ENCODE measurements around the gene RAB24. TPM values are rescaled to one million over a fixed set of nuclear protein-coding genes. Genes with fewer than 3 reads are reported as not detected.
"Not testable (repeated sequence)": the region's sequence is repeated elsewhere in the genome, so short reads cannot be mapped to it uniquely, and the experiment has no call there.

Gene RAB24
- total RNA-seq, 1 donor from 2014 or later: 22.2 TPM

- DNase-seq (ENCODE audit: low read depth, low spot score): no peak
Observed at GRCh38 chr5:177296581-177296980, 6.9 kb downstream of the RAB24 start.

DNA sequence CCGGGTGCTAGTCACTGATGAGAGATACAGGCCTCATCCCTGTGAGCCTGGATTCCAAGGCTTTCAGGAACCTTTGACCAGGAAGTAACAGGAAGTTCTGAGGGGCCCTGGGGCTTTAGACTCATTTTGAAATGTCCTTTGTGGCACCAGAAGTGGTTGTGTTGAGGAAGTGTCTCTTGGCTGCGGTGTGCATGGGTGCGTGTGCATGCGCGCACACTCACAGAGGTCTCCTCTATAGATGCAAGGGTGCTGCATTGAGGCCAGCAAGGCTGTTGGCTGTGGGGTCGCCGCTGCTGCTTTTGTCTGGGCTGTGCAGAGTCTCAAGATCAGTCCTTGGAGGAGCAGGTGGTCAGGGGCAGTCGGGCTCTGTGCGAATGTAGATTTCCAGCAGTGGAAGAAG is 7.6 kb downstream of the RAB24 start:
- no peak for DNase-seq (ENCODE audit: low read depth, low spot score)

DNA sequence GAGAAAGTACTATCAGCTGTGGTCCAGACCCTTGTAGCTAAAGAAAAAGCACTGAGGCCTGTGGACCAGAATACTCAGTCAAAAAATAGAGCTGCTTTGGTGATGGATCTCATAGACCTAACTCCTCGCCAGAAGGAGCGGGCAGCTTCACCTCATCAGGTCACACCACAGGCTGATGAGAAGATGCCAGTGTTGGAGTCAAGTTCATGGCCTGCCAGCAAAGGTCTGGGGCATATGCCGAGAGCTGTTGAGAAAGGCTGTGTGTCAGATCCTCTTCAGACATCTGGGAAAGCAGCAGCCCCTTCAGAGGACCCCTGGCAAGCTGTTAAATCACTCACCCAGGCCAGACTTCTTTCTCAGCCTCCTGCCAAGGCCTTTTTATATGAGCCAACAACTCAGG is 8.9 kb downstream of the RAB24 start:
- no peak for DNase-seq (ENCODE audit: low read depth, low spot score)

DNA sequence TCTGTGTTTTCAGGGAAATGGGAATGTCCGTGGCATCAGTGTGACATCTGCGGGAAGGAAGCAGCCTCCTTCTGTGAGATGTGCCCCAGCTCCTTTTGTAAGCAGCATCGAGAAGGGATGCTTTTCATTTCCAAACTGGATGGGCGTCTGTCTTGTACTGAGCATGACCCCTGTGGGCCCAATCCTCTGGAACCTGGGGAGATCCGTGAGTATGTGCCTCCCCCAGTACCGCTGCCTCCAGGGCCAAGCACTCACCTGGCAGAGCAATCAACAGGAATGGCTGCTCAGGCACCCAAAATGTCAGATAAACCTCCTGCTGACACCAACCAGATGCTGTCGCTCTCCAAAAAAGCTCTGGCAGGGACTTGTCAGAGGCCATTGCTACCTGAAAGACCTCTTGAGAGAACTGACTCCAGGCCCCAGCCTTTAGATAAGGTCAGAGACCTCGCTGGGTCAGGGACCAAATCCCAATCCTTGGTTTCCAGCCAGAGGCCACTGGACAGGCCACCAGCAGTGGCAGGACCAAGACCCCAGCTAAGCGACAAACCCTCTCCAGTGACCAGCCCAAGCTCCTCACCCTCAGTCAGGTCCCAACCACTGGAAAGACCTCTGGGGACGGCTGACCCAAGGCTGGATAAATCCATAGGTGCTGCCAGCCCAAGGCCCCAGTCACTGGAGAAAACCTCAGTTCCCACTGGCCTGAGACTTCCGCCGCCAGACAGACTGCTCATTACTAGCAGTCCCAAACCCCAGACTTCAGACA is 9.5 kb downstream of the RAB24 start:
- no peak for DNase-seq (ENCODE audit: low read depth, low spot score)

DNA sequence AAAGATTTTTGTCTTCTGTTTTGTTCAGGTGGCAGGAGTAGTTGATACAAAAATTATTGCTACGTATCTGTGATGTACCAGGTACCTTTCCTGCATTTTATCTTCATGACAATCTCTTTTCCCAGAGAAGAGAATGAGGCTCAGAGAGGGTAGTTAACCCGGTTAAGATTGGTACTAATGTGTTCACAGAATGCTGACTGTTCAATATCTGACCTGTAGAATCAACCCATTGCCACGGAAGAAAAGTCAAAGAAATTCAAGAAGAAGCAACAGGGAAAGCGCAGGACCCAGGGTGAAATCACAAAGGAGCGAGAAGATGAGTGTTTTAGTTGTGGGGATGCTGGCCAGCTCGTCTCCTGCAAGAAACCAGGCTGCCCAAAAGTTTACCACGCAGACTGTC is 11.8 kb downstream of the RAB24 start:
- DNase-seq (ENCODE audit: low read depth, low spot score): no peak

DNA sequence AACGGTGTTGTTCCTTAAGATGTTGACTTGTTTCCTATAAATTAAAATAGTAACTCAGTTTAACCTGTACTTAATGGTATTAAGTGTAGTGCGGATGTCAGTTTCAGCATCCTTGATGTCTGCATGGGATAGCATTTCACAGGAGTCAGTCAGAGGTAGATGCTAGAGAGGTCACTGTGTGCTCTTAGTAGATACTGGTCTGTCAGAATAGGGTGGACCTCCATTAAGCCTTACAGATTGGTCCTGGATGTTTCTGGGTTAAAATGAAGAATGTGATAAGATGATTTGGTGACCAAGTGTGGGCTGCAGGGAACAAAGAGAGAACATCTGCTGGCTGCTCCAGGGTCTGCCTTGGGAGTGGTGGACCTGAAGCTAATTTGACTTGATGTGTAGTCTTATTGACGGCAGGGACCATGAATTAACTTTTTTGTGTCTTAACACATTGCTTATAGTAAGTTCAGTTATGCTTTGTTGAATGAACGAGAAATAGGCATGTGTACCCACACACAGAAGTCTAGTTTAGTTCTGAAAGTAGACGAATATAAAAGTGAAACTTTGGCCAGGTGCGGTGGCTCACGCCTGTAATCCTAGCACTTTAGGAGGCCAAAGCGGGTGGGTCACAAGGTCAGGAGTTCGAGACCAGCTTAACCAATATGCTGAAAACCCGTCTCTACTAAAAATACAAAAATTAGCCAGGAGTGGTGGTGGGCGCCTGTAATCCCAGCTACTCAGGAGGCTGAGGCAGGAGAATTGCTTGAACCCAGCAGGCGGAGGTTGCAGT is 12.5 kb downstream of the RAB24 start:
- DNase-seq (ENCODE audit: low read depth, low spot score): no peak

DNA sequence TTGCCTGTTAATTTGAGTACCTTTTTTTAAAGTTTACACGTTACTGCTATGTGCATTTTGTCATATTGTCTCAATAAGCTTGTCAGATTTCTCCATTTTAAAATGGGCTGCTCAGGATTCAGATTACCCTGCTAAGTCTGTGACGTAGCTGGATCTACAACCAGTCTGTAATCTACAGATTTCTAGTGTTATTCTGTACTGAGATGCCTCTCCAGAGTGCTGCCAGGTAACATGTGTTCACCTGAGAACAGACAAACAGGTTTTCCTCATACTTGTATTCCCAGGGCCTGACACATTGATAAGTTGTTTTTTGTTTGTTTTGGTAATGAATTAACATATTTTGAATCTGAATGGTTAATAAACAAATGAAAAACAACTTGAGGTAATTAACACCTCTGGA is 15.3 kb downstream of the RAB24 start:
- no peak for DNase-seq (ENCODE audit: low read depth, low spot score)

- no peak for DNase-seq (ENCODE audit: low read depth, low spot score)
Observed at GRCh38 chr5:177276886-177277285, 26.6 kb downstream of the RAB24 start.

GRCh38 chr5:177275883-177276282 is 27.6 kb downstream of the RAB24 start:
- DNase-seq (ENCODE audit: low read depth, low spot score): no peak

GRCh38 chr5:177271113-177271512 is 32.4 kb downstream of the RAB24 start:
- DNase-seq (ENCODE audit: low read depth, low spot score): no peak

GRCh38 chr5:177270653-177271052 is 32.9 kb downstream of the RAB24 start:
- no peak for DNase-seq (ENCODE audit: low read depth, low spot score)

DNA sequence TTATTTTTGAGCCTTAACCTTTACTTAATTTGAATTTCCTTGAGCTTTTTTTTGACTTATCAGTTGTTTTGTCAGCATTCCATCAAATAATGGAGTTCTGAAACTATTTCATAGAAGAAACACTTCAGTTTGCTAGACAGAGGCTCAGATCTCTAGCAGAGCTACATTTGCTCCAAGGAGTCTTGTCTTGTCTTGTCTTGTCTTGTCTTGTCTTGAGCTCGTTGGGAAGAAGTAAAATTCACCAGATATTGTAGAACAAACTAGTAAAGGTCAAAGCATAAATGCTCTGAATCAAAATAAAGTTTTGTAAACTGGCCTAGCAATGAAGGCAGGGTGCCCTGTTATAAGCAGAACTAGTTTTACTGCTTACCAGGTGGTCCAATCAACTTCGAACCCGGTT is 33.5 kb downstream of the RAB24 start:
- DNase-seq (ENCODE audit: low read depth, low spot score): no peak

GRCh38 chr5:177269232-177269895 is 34.2 kb downstream of the RAB24 start:
- DNase-seq (ENCODE audit: low read depth, low spot score): no peak

DNA sequence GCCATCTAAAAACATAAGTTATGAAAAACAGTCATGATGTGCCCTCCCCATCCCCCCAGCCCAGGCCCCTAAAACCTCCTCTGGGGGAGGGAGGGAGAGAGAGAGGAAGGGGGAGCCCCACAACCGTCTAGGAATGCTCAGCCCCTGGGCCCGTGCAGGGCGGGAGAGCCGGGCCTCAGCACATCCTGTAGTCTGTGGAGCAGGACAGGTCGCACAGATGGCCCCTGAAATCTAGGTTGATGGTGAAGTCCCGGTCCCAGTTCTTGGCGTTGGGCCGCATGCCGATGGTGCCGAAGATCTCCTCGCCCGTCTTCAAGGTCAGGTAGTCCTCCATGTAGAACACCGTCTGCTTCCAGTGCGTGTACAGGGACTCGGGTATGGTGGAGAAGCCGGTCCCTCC is 38.1 kb downstream of the RAB24 start:
- DNase-seq (ENCODE audit: low read depth, low spot score): no peak

GRCh38 chr5:177264178-177264577 is 39.3 kb downstream of the RAB24 start:
- DNase-seq (ENCODE audit: low read depth, low spot score): no peak

- DNase-seq (ENCODE audit: low read depth, low spot score): no peak
Observed at GRCh38 chr5:177261510-177261909, 42.0 kb downstream of the RAB24 start.

- no peak for DNase-seq (ENCODE audit: low read depth, low spot score)
Observed at GRCh38 chr5:177260961-177261360, 42.6 kb downstream of the RAB24 start.

- DNase-seq (ENCODE audit: low read depth, low spot score): not testable (repeated sequence)
Observed at GRCh38 chr5:177258711-177259110, 44.8 kb downstream of the RAB24 start.

DNA sequence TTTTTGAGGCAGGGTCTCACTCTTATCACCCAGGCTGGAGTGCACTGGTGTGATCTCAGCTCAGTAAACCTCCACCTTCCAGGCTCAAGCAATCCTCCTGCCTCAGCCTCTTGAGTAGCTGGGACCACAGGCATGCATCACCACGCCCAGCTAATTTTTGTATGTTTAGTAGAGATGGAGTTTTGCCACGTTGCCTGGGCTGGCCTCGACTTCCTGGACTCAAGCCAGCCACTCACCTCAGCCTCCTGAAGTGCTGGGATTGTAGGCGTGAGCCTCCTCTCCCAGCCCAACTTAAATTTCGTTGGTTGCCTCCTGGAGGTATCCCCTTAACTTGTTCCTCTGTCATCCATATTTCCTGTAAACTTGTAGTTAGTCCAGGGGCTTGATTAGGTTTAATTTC is 47.2 kb downstream of the RAB24 start:
- DNase-seq (ENCODE audit: low read depth, low spot score): no peak

- DNase-seq (ENCODE audit: low read depth, low spot score): no peak
Observed at GRCh38 chr5:177253252-177253651, 50.3 kb downstream of the RAB24 start.
